Neural progenitor cell (in vitro differentiated cells): Measurements from ENCODE around the gene MACROH2A1. TPM values are rescaled to one million over a fixed set of nuclear protein-coding genes. Genes with fewer than 3 reads are reported as not detected.

Source experiments
- DNase-seq: peaks from one replicate; pipeline ENCODE4 v3.0.0-alpha.2; 2016; ENCODE audit warnings: low spot score
- H2AFZ ChIP-seq: fragments of 200-600 bp; sonication (generic); replicated peaks from 2 replicates; pipeline ENCODE4 v1.6.1; 2016; ENCODE audit warnings: antibody characterized with exemption
- H3F3A ChIP-seq: fragments of 200-600 bp; sonication (generic); 2 replicates; pipeline ENCODE4 v1.6.1; 2016; ENCODE audit warnings: antibody characterized with exemption, low read depth
- H3K27ac ChIP-seq: fragments of 200-600 bp; sonication (generic); 2 replicates; pipeline ENCODE4 v1.5.1; 2016; ENCODE audit warnings: mild to moderate bottlenecking
- H3K27me3 ChIP-seq: fragments of 200-600 bp; sonication (generic); 2 replicates; pipeline ENCODE4 v1.6.1; 2016; ENCODE audit warnings: mild to moderate bottlenecking, moderate library complexity
- H3K36me3 ChIP-seq: fragments of 200-600 bp; sonication (generic); 2 replicates; pipeline ENCODE4 v1.5.1; 2016
- H3K4me1 ChIP-seq: fragments of 200-600 bp; sonication (generic); 2 replicates; pipeline ENCODE4 v1.6.1; 2016; ENCODE audit warnings: mixed run types
- H3K4me2 ChIP-seq: fragments of 200-600 bp; sonication (generic); 2 replicates; pipeline ENCODE4 v1.6.1; 2016
- H3K4me3 ChIP-seq: fragments of 200-600 bp; sonication (generic); 2 replicates; pipeline ENCODE4 v1.5.1; 2016
- H3K79me2 ChIP-seq: fragments of 200-600 bp; sonication (generic); 2 replicates; pipeline ENCODE4 v1.6.1; 2016; ENCODE audit warnings: low read depth
- H3K9ac ChIP-seq: fragments of 200-600 bp; sonication (generic); 2 replicates; pipeline ENCODE4 v1.6.1; 2016
- H3K9me3 ChIP-seq: fragments of 200-600 bp; sonication (generic); 2 replicates; pipeline ENCODE4 v1.5.1; 2016; ENCODE audit warnings: low read depth
- H4K20me1 ChIP-seq: fragments of 200-600 bp; sonication (generic); 2 replicates; pipeline ENCODE4 v1.6.1; 2016; ENCODE audit warnings: low read depth
- H3K27ac Mint-ChIP-seq: 3 replicates; pipeline ENCODE4 v1.8.0; 2021; ENCODE audit warnings: mixed read lengths
- H3K27me3 Mint-ChIP-seq: 2 replicates; pipeline ENCODE4 v1.8.0; 2022; ENCODE audit warnings: low read depth, mild to moderate bottlenecking, inconsistent platforms, moderate library complexity, mixed read lengths; ENCODE audit not compliant: insufficient read depth
- H3K36me3 Mint-ChIP-seq: 3 replicates; pipeline ENCODE4 v1.8.0; 2021; ENCODE audit warnings: mixed read lengths
- H3K4me1 Mint-ChIP-seq: 3 replicates; pipeline ENCODE4 v1.8.0; 2021; ENCODE audit warnings: mixed read lengths
- H3K4me3 Mint-ChIP-seq: 3 replicates; pipeline ENCODE4 v1.8.0; 2021; ENCODE audit warnings: mild to moderate bottlenecking, moderate library complexity, mixed read lengths
- H3K9me3 Mint-ChIP-seq: 3 replicates; pipeline ENCODE4 v1.8.0; 2020; ENCODE audit warnings: mixed read lengths
- CTCF ChIP-seq: fragments of 200-600 bp; sonication (generic); IDR thresholded peaks from 2 replicates; pipeline ENCODE4 v1.5.1; 2017; ENCODE audit warnings: antibody characterized with exemption, mild to moderate bottlenecking
- EZH2 ChIP-seq: fragments of 200-600 bp; sonication (generic); IDR thresholded peaks from 2 replicates; pipeline ENCODE4 v1.6.1; 2017; ENCODE audit warnings: antibody characterized with exemption, mild to moderate bottlenecking, moderate library complexity
- EZH2phosphoT487 ChIP-seq: fragments of 200-600 bp; sonication (generic); IDR thresholded peaks from 2 replicates; pipeline ENCODE4 v1.6.1; 2017; ENCODE audit warnings: antibody characterized with exemption
- total RNA-seq: library from RNA; depleted of rRNA; stranded (reverse); fragments of >200 nt; gene quantifications from 2 replicates; pipeline ENCODE4 v1.2.3, GENCODE V29; 2015; ENCODE audit warnings: low replicate concordance

The MACROH2A1 gene
- total RNA-seq, 1 donor from 2014 or later, result 179 TPM

GRCh38 chr5:135308752-135309151, 90.3 kb downstream of the MACROH2A1 start:
- H3K27me3 ChIP-seq, result peaks cover 12% of the 10 kb centered on the region
- H3K27me3 Mint-ChIP-seq, result peaks cover 10% of the 10 kb centered on the region
- DNase-seq, result no peak
- H3K36me3 Mint-ChIP-seq, result no peaks in the 10 kb centered on the region
- H3K27ac ChIP-seq, result no peak overlapping the region
- TF ChIP-seq EZH2phosphoT487 (no peak), CTCF (no peak), EZH2 (no peak)
- peak overlapping the region; percentile 53 for H3K27ac Mint-ChIP-seq
- no peaks in the 10 kb centered on the region for H3K79me2 ChIP-seq
- peaks cover 18% of the 10 kb centered on the region for H3K4me1 ChIP-seq
- peaks cover 44% of the 10 kb centered on the region for H3K4me1 Mint-ChIP-seq
- H2AFZ ChIP-seq, result no peak overlapping the region
- no peak overlapping the region for H3K4me3 Mint-ChIP-seq
- H3K9ac ChIP-seq, result no peak overlapping the region
- no peaks in the 10 kb centered on the region for H3K9me3 Mint-ChIP-seq
- no peak overlapping the region for H3K4me2 ChIP-seq
- H3F3A ChIP-seq, result no peaks in the 10 kb centered on the region
- no peaks in the 10 kb centered on the region for H3K9me3 ChIP-seq
- H3K4me3 ChIP-seq, result no peak overlapping the region
- H3K36me3 ChIP-seq, result no peaks in the 10 kb centered on the region
- H4K20me1 ChIP-seq, result no peaks in the 10 kb centered on the region

GRCh38 chr5:135308245-135308644, 90.8 kb downstream of the MACROH2A1 start:
- no peak overlapping the region for H3K9ac ChIP-seq
- H3K4me1 Mint-ChIP-seq, result peaks cover 46% of the 10 kb centered on the region
- peaks cover 18% of the 10 kb centered on the region for H3K4me1 ChIP-seq
- H3K9me3 Mint-ChIP-seq, result no peaks in the 10 kb centered on the region
- H3K4me2 ChIP-seq, result no peak overlapping the region
- no peak overlapping the region for H3K4me3 Mint-ChIP-seq
- H4K20me1 ChIP-seq, result no peaks in the 10 kb centered on the region
- no peak overlapping the region for H3K27ac ChIP-seq
- no peaks in the 10 kb centered on the region for H3K79me2 ChIP-seq
- peak overlapping the region; percentile 64 for H2AFZ ChIP-seq
- no peak for DNase-seq
- no peaks in the 10 kb centered on the region for H3K9me3 ChIP-seq
- TF ChIP-seq EZH2, result no peak
- TF ChIP-seq CTCF, result no peak
- no peak for TF ChIP-seq EZH2phosphoT487
- H3K27me3 ChIP-seq, result peaks cover 12% of the 10 kb centered on the region
- no peak overlapping the region for H3K4me3 ChIP-seq
- no peaks in the 10 kb centered on the region for H3K36me3 Mint-ChIP-seq
- peaks cover 14% of the 10 kb centered on the region for H3K27me3 Mint-ChIP-seq
- H3K36me3 ChIP-seq, result no peaks in the 10 kb centered on the region
- no peaks in the 10 kb centered on the region for H3F3A ChIP-seq
- H3K27ac Mint-ChIP-seq, result no peak overlapping the region

GRCh38 chr5:135307143-135307903, 91.7 kb downstream of the MACROH2A1 start:
- Histone ChIP-seq H2AFZ (peak overlapping the region; percentile 64), H3K4me2 (peak overlapping the region; percentile 37), H3K4me1 (peaks cover 18% of the 10 kb centered on the region), H3K9me3 (no peaks in the 10 kb centered on the region), H4K20me1 (no peaks in the 10 kb centered on the region), H3K36me3 (no peaks in the 10 kb centered on the region), H3K27me3 (peaks cover 12% of the 10 kb centered on the region), H3K4me3 (no peak overlapping the region), H3F3A (no peaks in the 10 kb centered on the region), H3K79me2 (no peaks in the 10 kb centered on the region), H3K9ac (no peak overlapping the region), H3K27ac (no peak overlapping the region)
- Mint-ChIP-seq H3K9me3 (peaks cover under 1% of the 10 kb centered on the region), H3K4me1 (peaks cover 46% of the 10 kb centered on the region), H3K4me3 (peak overlapping the region; percentile 42), H3K27ac (peak overlapping the region; percentile 68), H3K27me3 (peaks cover 14% of the 10 kb centered on the region), H3K36me3 (no peaks in the 10 kb centered on the region)
- no peak for TF ChIP-seq EZH2
- TF ChIP-seq CTCF, result peak; percentile 8
- peak; percentile 94 for DNase-seq
